MM.1S (cell line): ENCODE results near the gene ABCB6.

Experiments
- EZH2 ChIP-seq: fragments of 300-600 bp; sonication (generic); optimal IDR thresholded peaks from 2 replicates; pipeline ENCODE3; 2017; ENCODE audit warnings: low read depth, mild to moderate bottlenecking, antibody characterized with exemption, low read length, mixed read lengths
- TF ChIP-seq, protein P1 (sequence below): fragments of 300-600 bp; sonication (generic); IDR thresholded peaks from 2 replicates; pipeline ENCODE4 v1.5.1; 2016; ENCODE audit warnings: antibody characterized with exemption, low read length, mixed read lengths

DNA sequence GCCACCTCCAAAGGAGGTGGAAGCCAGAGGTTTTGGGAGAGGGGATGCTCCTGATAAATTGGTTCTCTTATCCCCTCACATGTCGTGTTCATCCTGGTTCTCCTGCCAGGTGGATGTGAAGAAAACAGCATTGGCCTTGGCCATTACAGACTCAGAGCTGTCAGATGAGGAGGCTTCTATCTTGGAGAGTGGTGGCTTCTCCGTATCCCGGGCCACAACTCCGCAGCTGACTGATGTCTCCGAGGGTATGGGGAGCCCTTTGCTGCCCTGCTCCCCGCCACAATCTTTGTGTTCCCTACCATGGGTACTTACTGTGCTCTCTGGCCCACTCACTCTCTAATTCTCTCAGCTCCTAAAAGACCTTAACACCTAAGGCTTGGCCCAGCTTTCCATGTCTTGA lies 37.2 kb downstream of the ABCB6 start:
- TF ChIP-seq, protein P1, sequence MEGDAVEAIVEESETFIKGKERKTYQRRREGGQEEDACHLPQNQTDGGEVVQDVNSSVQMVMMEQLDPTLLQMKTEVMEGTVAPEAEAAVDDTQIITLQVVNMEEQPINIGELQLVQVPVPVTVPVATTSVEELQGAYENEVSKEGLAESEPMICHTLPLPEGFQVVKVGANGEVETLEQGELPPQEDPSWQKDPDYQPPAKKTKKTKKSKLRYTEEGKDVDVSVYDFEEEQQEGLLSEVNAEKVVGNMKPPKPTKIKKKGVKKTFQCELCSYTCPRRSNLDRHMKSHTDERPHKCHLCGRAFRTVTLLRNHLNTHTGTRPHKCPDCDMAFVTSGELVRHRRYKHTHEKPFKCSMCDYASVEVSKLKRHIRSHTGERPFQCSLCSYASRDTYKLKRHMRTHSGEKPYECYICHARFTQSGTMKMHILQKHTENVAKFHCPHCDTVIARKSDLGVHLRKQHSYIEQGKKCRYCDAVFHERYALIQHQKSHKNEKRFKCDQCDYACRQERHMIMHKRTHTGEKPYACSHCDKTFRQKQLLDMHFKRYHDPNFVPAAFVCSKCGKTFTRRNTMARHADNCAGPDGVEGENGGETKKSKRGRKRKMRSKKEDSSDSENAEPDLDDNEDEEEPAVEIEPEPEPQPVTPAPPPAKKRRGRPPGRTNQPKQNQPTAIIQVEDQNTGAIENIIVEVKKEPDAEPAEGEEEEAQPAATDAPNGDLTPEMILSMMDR: no peak
- TF ChIP-seq EZH2: no peak
